Neural crest cell (in vitro differentiated cells): ENCODE results near the gene PDE6G. TPM values are rescaled to one million over a fixed set of nuclear protein-coding genes. Genes with fewer than 3 reads are reported as not detected.

Experiments used
- DNase-seq: peaks from one replicate; pipeline ENCODE4 v3.0.0; 2021; ENCODE audit warnings: low read depth, mixed read lengths, low spot score
- H3K27ac Mint-ChIP-seq: one replicate; pipeline ENCODE4 v1.8.0; 2021; ENCODE audit warnings: mild to moderate bottlenecking, mixed read lengths; ENCODE audit not compliant: unreplicated experiment
- H3K27me3 Mint-ChIP-seq: 2 replicates; pipeline ENCODE4 v1.8.0; 2021; ENCODE audit warnings: low read depth, mild to moderate bottlenecking, mixed read lengths
- H3K36me3 Mint-ChIP-seq: 2 replicates; pipeline ENCODE4 v1.8.0; 2021; ENCODE audit warnings: low read depth, mild to moderate bottlenecking, mixed read lengths
- H3K4me1 Mint-ChIP-seq: 2 replicates; pipeline ENCODE4 v1.8.0; 2021; ENCODE audit warnings: mixed read lengths
- H3K4me3 Mint-ChIP-seq: one replicate; pipeline ENCODE4 v1.8.0; 2021; ENCODE audit warnings: mild to moderate bottlenecking, mixed read lengths
- H3K9me3 Mint-ChIP-seq: 2 replicates; pipeline ENCODE4 v1.8.0; 2021; ENCODE audit warnings: mixed read lengths
- microRNA-seq: library from miRNA; unstranded; fragments of <30 nt; microRNA quantifications from one replicate; pipeline ENCODE4, GENCODE V29; 2020
- total RNA-seq: library from RNA; stranded (reverse); gene quantifications from 2 replicates; pipeline ENCODE4 v1.2.1, GENCODE V29; 2021
- TF ChIP-seq, protein P1 (sequence below): fragments of 200-600 bp; sonication (generic); conservative IDR thresholded peaks from 2 replicates; pipeline ENCODE4 v1.5.0; 2021; ENCODE audit warnings: antibody characterized with exemption, mild to moderate bottlenecking

Gene PDE6G
- total RNA-seq, 1 donor from 2014 or later = 0.79 TPM

DNA sequence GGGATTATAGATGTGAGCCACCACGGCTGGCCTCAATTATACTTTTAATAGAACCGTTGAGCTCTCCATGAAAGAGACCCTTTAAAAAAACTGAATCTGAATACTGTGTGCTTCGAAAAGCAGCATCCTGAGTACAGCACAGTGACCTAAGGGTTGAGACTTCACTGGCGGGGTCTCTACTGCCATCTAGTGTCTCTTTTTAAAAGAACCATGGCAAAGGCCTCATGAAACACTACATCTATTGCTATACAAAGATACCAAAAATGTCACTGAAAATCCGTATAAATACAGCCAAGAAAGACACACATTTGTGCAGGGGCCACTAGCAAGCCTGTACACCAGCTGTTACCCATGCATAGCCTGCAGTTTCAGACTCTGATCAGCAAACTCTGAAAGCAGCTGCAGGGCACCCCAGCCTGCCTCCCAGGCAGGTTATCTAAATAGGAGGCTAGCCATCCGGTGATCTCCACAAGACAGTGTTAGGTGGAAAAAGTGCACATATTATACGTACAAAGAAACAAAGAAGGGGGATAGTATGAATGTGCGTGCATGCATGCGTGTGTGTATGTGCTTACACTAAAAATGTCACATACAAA is 54.7 kb downstream of the PDE6G start:
- H3K27me3 Mint-ChIP-seq = no peaks in the 10 kb centered on the region
- no peaks in the 10 kb centered on the region for H3K9me3 Mint-ChIP-seq
- peak; percentile 46 for DNase-seq
- no peak overlapping the region for H3K4me3 Mint-ChIP-seq
- TF ChIP-seq, protein P1, sequence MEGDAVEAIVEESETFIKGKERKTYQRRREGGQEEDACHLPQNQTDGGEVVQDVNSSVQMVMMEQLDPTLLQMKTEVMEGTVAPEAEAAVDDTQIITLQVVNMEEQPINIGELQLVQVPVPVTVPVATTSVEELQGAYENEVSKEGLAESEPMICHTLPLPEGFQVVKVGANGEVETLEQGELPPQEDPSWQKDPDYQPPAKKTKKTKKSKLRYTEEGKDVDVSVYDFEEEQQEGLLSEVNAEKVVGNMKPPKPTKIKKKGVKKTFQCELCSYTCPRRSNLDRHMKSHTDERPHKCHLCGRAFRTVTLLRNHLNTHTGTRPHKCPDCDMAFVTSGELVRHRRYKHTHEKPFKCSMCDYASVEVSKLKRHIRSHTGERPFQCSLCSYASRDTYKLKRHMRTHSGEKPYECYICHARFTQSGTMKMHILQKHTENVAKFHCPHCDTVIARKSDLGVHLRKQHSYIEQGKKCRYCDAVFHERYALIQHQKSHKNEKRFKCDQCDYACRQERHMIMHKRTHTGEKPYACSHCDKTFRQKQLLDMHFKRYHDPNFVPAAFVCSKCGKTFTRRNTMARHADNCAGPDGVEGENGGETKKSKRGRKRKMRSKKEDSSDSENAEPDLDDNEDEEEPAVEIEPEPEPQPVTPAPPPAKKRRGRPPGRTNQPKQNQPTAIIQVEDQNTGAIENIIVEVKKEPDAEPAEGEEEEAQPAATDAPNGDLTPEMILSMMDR = peak; percentile 90
- no peak overlapping the region for H3K27ac Mint-ChIP-seq
- peaks cover 6% of the 10 kb centered on the region for H3K36me3 Mint-ChIP-seq
- no peaks in the 10 kb centered on the region for H3K4me1 Mint-ChIP-seq

Small RNA genes lying within 50 kb of the gene (microRNA-seq; reads per million reads assigned to microRNA genes)
- 6.5 reads per million, percentile 5 among the genes with 10 or more reads in this experiment for gene MIR6786

Other genes starting within 250 kb of the PDE6G start
- 4,235 and 4,315 TPM in 2 replicates for gene ACTG1, start 143.7 kb downstream of the PDE6G start, total RNA-seq
- 0.43 and 0.56 TPM in 2 replicates for gene FSCN2, start 128.2 kb downstream of the PDE6G start, total RNA-seq
- gene FAAP100, start 104.2 kb downstream of the PDE6G start, total RNA-seq = 45.0 and 48.3 TPM in 2 replicates
- 89.8 and 97.7 TPM in 2 replicates for gene NPLOC4, start 19.4 kb downstream of the PDE6G start, total RNA-seq
- 1.5 and 1.6 TPM in 2 replicates for gene TSPAN10, start 19.3 kb downstream of the PDE6G start, total RNA-seq
- 25.5 and 28.2 TPM in 2 replicates for gene OXLD1, start 10.1 kb upstream of the PDE6G start, total RNA-seq
- 37.0 and 38.3 TPM in 2 replicates for gene CCDC137, start 10.2 kb upstream of the PDE6G start, total RNA-seq
- gene ARL16, start 27.3 kb upstream of the PDE6G start, total RNA-seq = 51.0 and 53.7 TPM in 2 replicates
- 103 and 108 TPM in 2 replicates for gene HGS, start 27.5 kb upstream of the PDE6G start, total RNA-seq
- gene MRPL12, start 46.8 kb upstream of the PDE6G start, total RNA-seq = 106 TPM in 2 replicates
- gene SLC25A10, start 55.7 kb upstream of the PDE6G start, total RNA-seq = 27.1 and 28.8 TPM in 2 replicates
- not detected in 2 replicates for gene GCGR, start 147.6 kb upstream of the PDE6G start, total RNA-seq
- 189 and 200 TPM in 2 replicates for gene MCRIP1, start 176.7 kb upstream of the PDE6G start, total RNA-seq
- gene PPP1R27, start 178.5 kb upstream of the PDE6G start, total RNA-seq = not detected in 2 replicates
- gene P4HB, start 204.0 kb upstream of the PDE6G start, total RNA-seq = 364 and 368 TPM in 2 replicates
- gene ARHGDIA, start 214.8 kb upstream of the PDE6G start, total RNA-seq = 405 and 429 TPM in 2 replicates
- 216 and 217 TPM in 2 replicates for gene ALYREF, start 235.0 kb upstream of the PDE6G start, total RNA-seq
- gene ANAPC11, start 235.2 kb upstream of the PDE6G start, total RNA-seq = 199 and 200 TPM in 2 replicates
- gene NPB, start 245.7 kb upstream of the PDE6G start, total RNA-seq = 0.93 and 1.1 TPM in 2 replicates